HG03342 (cell line): ENCODE results near the gene CABP1.
A peak's percentile ranks its signal among the peaks of the same experiment; 100 is the strongest.

Source experiments
- ATAC-seq: cut with Tn5 transposase; IDR thresholded peaks from one replicate; pipeline ENCODE4 v1.9.1; 2021; ENCODE audit warnings: mild to moderate bottlenecking, moderate library complexity; ENCODE audit not compliant: unreplicated experiment

CABP1 gene

GRCh38 chr12:120630104-120630892 is 10.1 kb upstream of the CABP1 start:
- ATAC-seq: no peak

- no peak for ATAC-seq
These were observed 9.3 kb upstream of the CABP1 start for GRCh38 chr12:120631097-120631496.

GRCh38 chr12:120640861-120641833 is 721 bp downstream of the CABP1 start:
- ATAC-seq: peak; percentile 36

- no peak for ATAC-seq
These were observed 1.7 kb downstream of the CABP1 start for GRCh38 chr12:120642121-120642520.

GRCh38 chr12:120642826-120643225 is 2.4 kb downstream of the CABP1 start:
- ATAC-seq: no peak

- no peak for ATAC-seq
These were observed 3.1 kb downstream of the CABP1 start for GRCh38 chr12:120643574-120643973.

GRCh38 chr12:120646044-120646443 is 5.6 kb downstream of the CABP1 start:
- ATAC-seq: no peak

GRCh38 chr12:120647375-120647755 is 6.9 kb downstream of the CABP1 start:
- ATAC-seq: no peak

- ATAC-seq: no peak
These were observed 9.2 kb downstream of the CABP1 start for GRCh38 chr12:120649442-120650232.

GRCh38 chr12:120650233-120650690 is 9.8 kb downstream of the CABP1 start:
- no peak for ATAC-seq

- no peak for ATAC-seq
These were observed 11.4 kb downstream of the CABP1 start for GRCh38 chr12:120651821-120652220.

GRCh38 chr12:120652656-120653435 is 12.4 kb downstream of the CABP1 start:
- ATAC-seq: no peak

GRCh38 chr12:120653611-120654010 is 13.2 kb downstream of the CABP1 start:
- no peak for ATAC-seq

- ATAC-seq: no peak
These were observed 14.2 kb downstream of the CABP1 start for GRCh38 chr12:120654656-120655055.

GRCh38 chr12:120656008-120656407 is 15.6 kb downstream of the CABP1 start:
- ATAC-seq: no peak

GRCh38 chr12:120658286-120659150 is 18.1 kb downstream of the CABP1 start:
- no peak for ATAC-seq

- ATAC-seq: no peak
These were observed 18.7 kb downstream of the CABP1 start for GRCh38 chr12:120659151-120659525.

GRCh38 chr12:120661432-120661831 is 21.0 kb downstream of the CABP1 start:
- ATAC-seq: no peak

GRCh38 chr12:120662879-120663278 is 22.5 kb downstream of the CABP1 start:
- peak; percentile 78 for ATAC-seq
